ENCODE results near the gene TMEM37. TPM values are rescaled to one million over a fixed set of nuclear protein-coding genes. Genes with fewer than 3 reads are reported as not detected.

Gene TMEM37
- total RNA-seq, 1 experiment from 2014 or later: 13.8 TPM

DNA sequence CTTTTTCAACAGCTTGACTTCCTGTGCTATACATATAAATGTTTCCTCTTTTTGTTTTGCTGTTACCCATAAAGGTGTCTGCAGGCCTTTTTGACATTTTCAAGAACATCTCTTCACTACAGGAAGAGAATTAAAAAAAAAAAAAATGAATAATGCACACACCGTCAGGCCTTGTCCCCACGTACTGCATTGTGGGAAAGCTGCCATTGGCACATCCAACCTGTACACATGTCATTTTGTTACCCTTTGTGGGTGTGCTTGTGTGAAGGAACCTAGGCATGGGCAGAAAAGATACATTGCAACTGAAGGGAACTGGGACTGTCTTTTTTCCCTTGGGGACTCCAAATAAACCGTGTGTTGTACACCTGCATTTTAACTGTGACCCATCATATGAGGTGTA lies 16.8 kb upstream of the TMEM37 start:
- intact Hi-C loops (cut with micrococcal nuclease; ENCODE audit: unreplicated experiment): no loop called here
- ChIA-PET POLR2A (ENCODE audit: low non-redundant PET) (no interaction called here), CTCF (no interaction called here)
- Histone ChIP-seq H3K27me3 (replicated peaks; ENCODE audit: insufficient read depth, low read depth, low read length, poor library complexity) (no peaks in the 10 kb centered on the region), H3K27ac (ENCODE audit: low read depth, low read length, poor library complexity, severe bottlenecking) (no peak overlapping the region), H3K4me3 (ENCODE audit: low read depth, low read length, poor library complexity, severe bottlenecking) (no peak overlapping the region), H3K4me1 (ENCODE audit: insufficient read depth, low read length, poor library complexity, severe bottlenecking) (peaks cover 3% of the 10 kb centered on the region), H3K36me3 (ENCODE audit: insufficient read depth, low read length, poor library complexity, severe bottlenecking) (no peaks in the 10 kb centered on the region), H3K9me3 (ENCODE audit: low read depth, low read length, poor library complexity, severe bottlenecking) (no peaks in the 10 kb centered on the region)
- no peak for TF ChIP-seq EZH2 (IDR thresholded peaks at IDR 0.05; ENCODE audit: borderline replicate concordance, low read depth, low read length, poor library complexity, severe bottlenecking)
- TF ChIP-seq, protein P1, sequence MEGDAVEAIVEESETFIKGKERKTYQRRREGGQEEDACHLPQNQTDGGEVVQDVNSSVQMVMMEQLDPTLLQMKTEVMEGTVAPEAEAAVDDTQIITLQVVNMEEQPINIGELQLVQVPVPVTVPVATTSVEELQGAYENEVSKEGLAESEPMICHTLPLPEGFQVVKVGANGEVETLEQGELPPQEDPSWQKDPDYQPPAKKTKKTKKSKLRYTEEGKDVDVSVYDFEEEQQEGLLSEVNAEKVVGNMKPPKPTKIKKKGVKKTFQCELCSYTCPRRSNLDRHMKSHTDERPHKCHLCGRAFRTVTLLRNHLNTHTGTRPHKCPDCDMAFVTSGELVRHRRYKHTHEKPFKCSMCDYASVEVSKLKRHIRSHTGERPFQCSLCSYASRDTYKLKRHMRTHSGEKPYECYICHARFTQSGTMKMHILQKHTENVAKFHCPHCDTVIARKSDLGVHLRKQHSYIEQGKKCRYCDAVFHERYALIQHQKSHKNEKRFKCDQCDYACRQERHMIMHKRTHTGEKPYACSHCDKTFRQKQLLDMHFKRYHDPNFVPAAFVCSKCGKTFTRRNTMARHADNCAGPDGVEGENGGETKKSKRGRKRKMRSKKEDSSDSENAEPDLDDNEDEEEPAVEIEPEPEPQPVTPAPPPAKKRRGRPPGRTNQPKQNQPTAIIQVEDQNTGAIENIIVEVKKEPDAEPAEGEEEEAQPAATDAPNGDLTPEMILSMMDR (conservative IDR thresholded peaks at IDR 0.05; ENCODE audit: low read depth, low read length): no peak
- no peak for DNase-seq (ENCODE audit: low spot score)
- no TSS peak for BruUV-seq (replicated peaks)

DNA sequence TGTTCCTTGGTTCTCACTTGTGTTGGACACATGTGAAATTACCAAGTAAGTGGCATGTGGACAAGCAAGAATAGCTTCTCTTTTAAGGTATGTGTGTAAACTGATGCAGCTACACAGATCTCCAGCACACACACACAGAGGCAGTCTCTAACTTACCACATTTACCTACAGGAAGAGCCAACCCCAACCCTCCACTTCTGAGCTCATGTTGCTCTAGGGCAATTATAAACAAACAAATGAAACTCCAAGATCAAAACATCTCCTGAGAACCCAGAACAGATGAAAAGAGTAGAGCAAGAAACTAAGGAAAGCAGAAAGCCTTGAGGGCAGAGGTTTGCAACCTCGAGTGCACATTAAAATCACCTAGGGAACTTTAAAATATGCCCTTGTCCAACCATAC lies 16.0 kb upstream of the TMEM37 start:
- H3K4me1 ChIP-seq (ENCODE audit: insufficient read depth, low read length, poor library complexity, severe bottlenecking): peaks cover 3% of the 10 kb centered on the region
- H3K9me3 ChIP-seq (ENCODE audit: low read depth, low read length, poor library complexity, severe bottlenecking): no peaks in the 10 kb centered on the region
- H3K27me3 ChIP-seq (replicated peaks; ENCODE audit: insufficient read depth, low read depth, low read length, poor library complexity): no peaks in the 10 kb centered on the region
- intact Hi-C loops (cut with micrococcal nuclease; ENCODE audit: unreplicated experiment): no loop called here
- no peak for DNase-seq (ENCODE audit: low spot score)
- POLR2A ChIA-PET (ENCODE audit: low non-redundant PET): no interaction called here
- H3K36me3 ChIP-seq (ENCODE audit: insufficient read depth, low read length, poor library complexity, severe bottlenecking): no peaks in the 10 kb centered on the region
- TF ChIP-seq EZH2 (IDR thresholded peaks at IDR 0.05; ENCODE audit: borderline replicate concordance, low read depth, low read length, poor library complexity, severe bottlenecking): no peak
- TF ChIP-seq, protein P1 (conservative IDR thresholded peaks at IDR 0.05; ENCODE audit: low read depth, low read length): no peak
- no TSS peak for BruUV-seq (replicated peaks)
- H3K4me3 ChIP-seq (ENCODE audit: low read depth, low read length, poor library complexity, severe bottlenecking): no peak overlapping the region
- CTCF ChIA-PET: no interaction called here
- no peak overlapping the region for H3K27ac ChIP-seq (ENCODE audit: low read depth, low read length, poor library complexity, severe bottlenecking)

DNA sequence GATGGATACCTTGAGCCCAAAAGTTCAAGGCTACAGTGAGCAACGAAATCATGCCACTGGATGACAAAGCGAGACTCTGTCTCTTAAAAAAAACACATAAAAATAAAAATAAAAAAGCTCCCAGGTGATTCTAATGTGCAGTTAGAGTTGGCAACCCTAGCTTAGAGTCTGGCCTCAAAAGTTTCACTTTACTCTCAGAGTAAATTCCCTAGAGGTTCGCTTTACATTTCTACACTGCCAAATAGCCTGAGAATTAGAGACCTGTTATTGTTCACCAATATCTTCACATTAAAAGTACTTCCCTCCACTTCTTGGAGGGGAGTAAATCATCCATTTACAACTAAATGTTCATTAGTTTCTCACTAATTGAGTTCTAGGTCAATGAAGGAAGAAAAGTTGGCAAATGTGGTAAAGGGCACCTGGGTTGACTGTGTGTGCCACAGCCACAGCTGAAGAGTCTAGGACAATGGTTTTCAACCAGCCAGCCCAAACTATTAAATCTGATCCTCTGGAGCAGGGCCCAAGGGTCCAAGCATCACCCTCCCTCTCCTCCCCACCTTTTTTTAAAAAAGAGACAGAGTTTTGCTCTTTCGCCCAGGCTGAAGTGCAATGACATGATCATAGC lies 15.2 kb upstream of the TMEM37 start:
- POLR2A ChIA-PET (ENCODE audit: low non-redundant PET): interaction anchor here (0.6 kb wide), 1 partner anchor 143 kb away, joined by 4 read pairs; no protein-coding TSS in a partner anchor
- TF ChIP-seq EZH2 (IDR thresholded peaks at IDR 0.05; ENCODE audit: borderline replicate concordance, low read depth, low read length, poor library complexity, severe bottlenecking): no peak
- TF ChIP-seq, protein P1 (conservative IDR thresholded peaks at IDR 0.05; ENCODE audit: low read depth, low read length): no peak
- no peak overlapping the region for H3K27ac ChIP-seq (ENCODE audit: low read depth, low read length, poor library complexity, severe bottlenecking)
- BruUV-seq (replicated peaks): no TSS peak
- no peaks in the 10 kb centered on the region for H3K36me3 ChIP-seq (ENCODE audit: insufficient read depth, low read length, poor library complexity, severe bottlenecking)
- H3K4me1 ChIP-seq (ENCODE audit: insufficient read depth, low read length, poor library complexity, severe bottlenecking): peaks cover 3% of the 10 kb centered on the region
- CTCF ChIA-PET: interaction anchor here (1.4 kb wide), 1 partner anchor 60 kb away, joined by 4 read pairs; no protein-coding TSS in a partner anchor
- H3K9me3 ChIP-seq (ENCODE audit: low read depth, low read length, poor library complexity, severe bottlenecking): no peaks in the 10 kb centered on the region
- H3K4me3 ChIP-seq (ENCODE audit: low read depth, low read length, poor library complexity, severe bottlenecking): no peak overlapping the region
- H3K27me3 ChIP-seq (replicated peaks; ENCODE audit: insufficient read depth, low read depth, low read length, poor library complexity): no peaks in the 10 kb centered on the region
- DNase-seq (ENCODE audit: low spot score): no peak
- intact Hi-C loops (cut with micrococcal nuclease; ENCODE audit: unreplicated experiment): no loop called here
